Measurements from ENCODE around the gene DNAH6.
"Not testable (repeated sequence)": the region's sequence is repeated elsewhere in the genome, so short reads cannot be mapped to it uniquely, and the experiment has no call there.

Gene DNAH6

GRCh38 chr2:84735389-84735788 is 219.1 kb downstream of the DNAH6 start:
- H2AFZ ChIP-seq (ENCODE audit: low read length, unreplicated experiment), result no peak overlapping the region
- no peaks in the 10 kb centered on the region for H3K4me1 ChIP-seq (ENCODE audit: control insufficient read depth, insufficient read depth, low read length, unreplicated experiment)
- no peaks in the 10 kb centered on the region for H3K36me3 ChIP-seq (ENCODE audit: insufficient read depth, low read length)

GRCh38 chr2:84741182-84741822 is 225.0 kb downstream of the DNAH6 start:
- no peak overlapping the region for H3K4me3 ChIP-seq (ENCODE audit: low read depth, low read length)
- no peaks in the 10 kb centered on the region for H3K4me1 ChIP-seq (ENCODE audit: control insufficient read depth, insufficient read depth, low read length, unreplicated experiment)
- no peaks in the 10 kb centered on the region for H3K36me3 ChIP-seq (ENCODE audit: insufficient read depth, low read length)
- H2AFZ ChIP-seq (ENCODE audit: low read length, unreplicated experiment), result no peak overlapping the region
- no peaks in the 10 kb centered on the region for H3K79me2 ChIP-seq (ENCODE audit: control insufficient read depth, insufficient read depth, low read length, unreplicated experiment)
- H3K27ac ChIP-seq (ENCODE audit: low read depth, low read length), result no peak overlapping the region
- peaks cover 73% of the 10 kb centered on the region for H3K27me3 ChIP-seq (ENCODE audit: insufficient read depth, low read length)

More at GRCh38 chr2:84735389-84735788, 219.1 kb downstream of the DNAH6 start:
- Histone ChIP-seq H3K4me3 (ENCODE audit: low read depth, low read length) (no peak overlapping the region), H3K27ac (ENCODE audit: low read depth, low read length) (no peak overlapping the region), H3K27me3 (ENCODE audit: insufficient read depth, low read length) (peaks cover 34% of the 10 kb centered on the region), H3K79me2 (ENCODE audit: control insufficient read depth, insufficient read depth, low read length, unreplicated experiment) (no peaks in the 10 kb centered on the region)

- peaks cover 84% of the 10 kb centered on the region for H3K27me3 ChIP-seq (ENCODE audit: insufficient read depth, low read length)
- H3K36me3 ChIP-seq (ENCODE audit: insufficient read depth, low read length), result no peaks in the 10 kb centered on the region
- H3K4me1 ChIP-seq (ENCODE audit: control insufficient read depth, insufficient read depth, low read length, unreplicated experiment), result no peaks in the 10 kb centered on the region
- H3K4me3 ChIP-seq (ENCODE audit: low read depth, low read length), result no peak overlapping the region
- no peaks in the 10 kb centered on the region for H3K79me2 ChIP-seq (ENCODE audit: control insufficient read depth, insufficient read depth, low read length, unreplicated experiment)
- no peak overlapping the region for H3K27ac ChIP-seq (ENCODE audit: low read depth, low read length)
- no peak overlapping the region for H2AFZ ChIP-seq (ENCODE audit: low read length, unreplicated experiment)
These were observed 232.0 kb downstream of the DNAH6 start for GRCh38 chr2:84748341-84748740.

GRCh38 chr2:84749442-84749841 is 233.1 kb downstream of the DNAH6 start:
- Histone ChIP-seq H3K4me3 (ENCODE audit: low read depth, low read length) (no peak overlapping the region), H3K27me3 (ENCODE audit: insufficient read depth, low read length) (peaks cover 77% of the 10 kb centered on the region), H3K27ac (ENCODE audit: low read depth, low read length) (no peak overlapping the region), H2AFZ (ENCODE audit: low read length, unreplicated experiment) (no peak overlapping the region), H3K4me1 (ENCODE audit: control insufficient read depth, insufficient read depth, low read length, unreplicated experiment) (no peaks in the 10 kb centered on the region), H3K79me2 (ENCODE audit: control insufficient read depth, insufficient read depth, low read length, unreplicated experiment) (no peaks in the 10 kb centered on the region), H3K36me3 (ENCODE audit: insufficient read depth, low read length) (no peaks in the 10 kb centered on the region)

- Histone ChIP-seq H3K79me2 (ENCODE audit: control insufficient read depth, insufficient read depth, low read length, unreplicated experiment) (no peaks in the 10 kb centered on the region), H2AFZ (ENCODE audit: low read length, unreplicated experiment) (no peak overlapping the region), H3K36me3 (ENCODE audit: insufficient read depth, low read length) (no peaks in the 10 kb centered on the region), H3K4me3 (ENCODE audit: low read depth, low read length) (no peak overlapping the region), H3K4me1 (ENCODE audit: control insufficient read depth, insufficient read depth, low read length, unreplicated experiment) (no peaks in the 10 kb centered on the region), H3K27ac (ENCODE audit: low read depth, low read length) (no peak overlapping the region), H3K27me3 (ENCODE audit: insufficient read depth, low read length) (peaks cover 74% of the 10 kb centered on the region)
These were observed 238.8 kb downstream of the DNAH6 start for GRCh38 chr2:84755096-84755495.

- H3K36me3 ChIP-seq (ENCODE audit: insufficient read depth, low read length), result no peaks in the 10 kb centered on the region
- H3K4me1 ChIP-seq (ENCODE audit: control insufficient read depth, insufficient read depth, low read length, unreplicated experiment), result no peaks in the 10 kb centered on the region
- no peak overlapping the region for H3K4me3 ChIP-seq (ENCODE audit: low read depth, low read length)
- no peak overlapping the region for H2AFZ ChIP-seq (ENCODE audit: low read length, unreplicated experiment)
- H3K79me2 ChIP-seq (ENCODE audit: control insufficient read depth, insufficient read depth, low read length, unreplicated experiment), result no peaks in the 10 kb centered on the region
- peaks cover 56% of the 10 kb centered on the region for H3K27me3 ChIP-seq (ENCODE audit: insufficient read depth, low read length)
- no peak overlapping the region for H3K27ac ChIP-seq (ENCODE audit: low read depth, low read length)
These were observed 241.3 kb downstream of the DNAH6 start for GRCh38 chr2:84757648-84758047.

GRCh38 chr2:84766791-84767190 is 250.5 kb downstream of the DNAH6 start:
- no peaks in the 10 kb centered on the region for H3K79me2 ChIP-seq (ENCODE audit: control insufficient read depth, insufficient read depth, low read length, unreplicated experiment)
- H3K4me1 ChIP-seq (ENCODE audit: control insufficient read depth, insufficient read depth, low read length, unreplicated experiment), result no peaks in the 10 kb centered on the region
- H3K36me3 ChIP-seq (ENCODE audit: insufficient read depth, low read length), result no peaks in the 10 kb centered on the region
- no peak overlapping the region for H2AFZ ChIP-seq (ENCODE audit: low read length, unreplicated experiment)
- H3K27me3 ChIP-seq (ENCODE audit: insufficient read depth, low read length), result peaks cover 34% of the 10 kb centered on the region
- no peak overlapping the region for H3K4me3 ChIP-seq (ENCODE audit: low read depth, low read length)
- no peak overlapping the region for H3K27ac ChIP-seq (ENCODE audit: low read depth, low read length)

- Histone ChIP-seq H3K79me2 (ENCODE audit: control insufficient read depth, insufficient read depth, low read length, unreplicated experiment) (no peaks in the 10 kb centered on the region), H2AFZ (ENCODE audit: low read length, unreplicated experiment) (no peak overlapping the region), H3K27me3 (ENCODE audit: insufficient read depth, low read length) (peaks cover 34% of the 10 kb centered on the region), H3K4me1 (ENCODE audit: control insufficient read depth, insufficient read depth, low read length, unreplicated experiment) (no peaks in the 10 kb centered on the region), H3K36me3 (ENCODE audit: insufficient read depth, low read length) (no peaks in the 10 kb centered on the region), H3K4me3 (ENCODE audit: low read depth, low read length) (no peak overlapping the region), H3K27ac (ENCODE audit: low read depth, low read length) (no peak overlapping the region)
These were observed 252.5 kb downstream of the DNAH6 start for GRCh38 chr2:84768840-84769239.

- H3K36me3 ChIP-seq (ENCODE audit: insufficient read depth, low read length), result no peaks in the 10 kb centered on the region
- H2AFZ ChIP-seq (ENCODE audit: low read length, unreplicated experiment), result no peak overlapping the region
- H3K4me3 ChIP-seq (ENCODE audit: low read depth, low read length), result no peak overlapping the region
- H3K27ac ChIP-seq (ENCODE audit: low read depth, low read length), result no peak overlapping the region
- H3K79me2 ChIP-seq (ENCODE audit: control insufficient read depth, insufficient read depth, low read length, unreplicated experiment), result no peaks in the 10 kb centered on the region
- no peaks in the 10 kb centered on the region for H3K4me1 ChIP-seq (ENCODE audit: control insufficient read depth, insufficient read depth, low read length, unreplicated experiment)
- H3K27me3 ChIP-seq (ENCODE audit: insufficient read depth, low read length), result peaks cover 32% of the 10 kb centered on the region; the same call in 1 of the 2 replicates
These were observed 254.0 kb downstream of the DNAH6 start for GRCh38 chr2:84770280-84770679.

GRCh38 chr2:84771251-84771650 is 255.0 kb downstream of the DNAH6 start:
- no peak overlapping the region for H3K4me3 ChIP-seq (ENCODE audit: low read depth, low read length)
- no peak overlapping the region for H2AFZ ChIP-seq (ENCODE audit: low read length, unreplicated experiment)
- H3K79me2 ChIP-seq (ENCODE audit: control insufficient read depth, insufficient read depth, low read length, unreplicated experiment), result no peaks in the 10 kb centered on the region
- no peak overlapping the region for H3K27ac ChIP-seq (ENCODE audit: low read depth, low read length)
- peaks cover 25% of the 10 kb centered on the region; the same call in 1 of the 2 replicates for H3K27me3 ChIP-seq (ENCODE audit: insufficient read depth, low read length)
- H3K36me3 ChIP-seq (ENCODE audit: insufficient read depth, low read length), result no peaks in the 10 kb centered on the region
- H3K4me1 ChIP-seq (ENCODE audit: control insufficient read depth, insufficient read depth, low read length, unreplicated experiment), result no peaks in the 10 kb centered on the region

- H3K36me3 ChIP-seq (ENCODE audit: insufficient read depth, low read length); H3K79me2 ChIP-seq (ENCODE audit: control insufficient read depth, insufficient read depth, low read length, unreplicated experiment); H3K27ac ChIP-seq (ENCODE audit: low read depth, low read length); H3K4me1 ChIP-seq (ENCODE audit: control insufficient read depth, insufficient read depth, low read length, unreplicated experiment); H3K4me3 ChIP-seq (ENCODE audit: low read depth, low read length); H2AFZ ChIP-seq (ENCODE audit: low read length, unreplicated experiment): not testable (repeated sequence)
- peaks cover 18% of the 10 kb centered on the region; the same call in 1 of the 2 replicates for H3K27me3 ChIP-seq (ENCODE audit: insufficient read depth, low read length)
These were observed 257.3 kb downstream of the DNAH6 start for GRCh38 chr2:84773562-84773961.

Data from ACC112 (cell line).